Activated CD4-positive, alpha-beta T cell treated with anti-CD3 and anti-CD28 coated beads for 48 hours (primary cell): ENCODE results near the gene HACD3.
"Not testable (repeated sequence)": the region's sequence is repeated elsewhere in the genome, so short reads cannot be mapped to it uniquely, and the experiment has no call there.

ENCODE experiments used
- DNase-seq: peaks from one replicate; pipeline ENCODE4 v3.0.0-alpha.2; 2020

Gene HACD3

GRCh38 chr15:65550681-65551098, 20.4 kb downstream of the HACD3 start:
- DNase-seq, result no peak

DNA sequence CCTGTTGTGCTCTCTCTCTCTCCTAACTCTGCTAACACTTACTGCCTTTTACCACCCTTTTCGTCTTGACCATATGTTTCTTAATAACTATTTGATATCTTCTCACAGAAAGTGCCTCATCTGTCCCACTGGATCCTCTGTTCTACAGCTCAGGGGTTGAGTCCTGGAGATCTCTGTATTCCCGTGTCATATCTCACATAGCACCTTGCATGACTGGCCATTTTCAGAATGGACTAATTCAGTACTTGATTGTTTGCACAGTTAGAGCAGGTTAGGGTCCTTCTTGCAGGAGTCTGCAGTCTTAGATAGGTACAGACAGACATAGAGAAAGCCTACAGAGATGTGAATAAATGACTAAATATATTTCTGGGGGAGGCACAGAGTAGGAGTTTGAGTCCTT, 20.9 kb downstream of the HACD3 start:
- no peak for DNase-seq

GRCh38 chr15:65552851-65553250, 22.6 kb downstream of the HACD3 start:
- DNase-seq, result not testable (repeated sequence)

DNA sequence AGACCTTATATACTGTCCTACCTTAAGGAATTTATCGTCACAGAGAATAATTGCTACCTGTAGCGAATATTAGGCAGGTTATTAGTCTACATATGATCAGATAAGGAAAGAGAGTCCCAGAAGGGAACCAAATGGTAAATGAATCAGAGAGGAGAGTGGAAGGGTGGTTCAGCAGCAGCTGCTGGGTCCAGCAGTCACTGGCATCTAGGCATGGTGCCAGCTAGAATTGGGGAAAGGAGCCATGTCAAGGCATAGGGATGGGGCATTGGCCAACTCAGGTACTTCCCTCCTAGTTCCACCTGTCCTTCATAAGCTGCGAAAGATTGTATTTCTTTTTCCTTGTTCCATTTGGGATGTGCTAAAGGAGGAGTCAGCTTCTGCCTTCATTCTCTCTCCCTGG, 23.4 kb downstream of the HACD3 start:
- no peak for DNase-seq

DNA sequence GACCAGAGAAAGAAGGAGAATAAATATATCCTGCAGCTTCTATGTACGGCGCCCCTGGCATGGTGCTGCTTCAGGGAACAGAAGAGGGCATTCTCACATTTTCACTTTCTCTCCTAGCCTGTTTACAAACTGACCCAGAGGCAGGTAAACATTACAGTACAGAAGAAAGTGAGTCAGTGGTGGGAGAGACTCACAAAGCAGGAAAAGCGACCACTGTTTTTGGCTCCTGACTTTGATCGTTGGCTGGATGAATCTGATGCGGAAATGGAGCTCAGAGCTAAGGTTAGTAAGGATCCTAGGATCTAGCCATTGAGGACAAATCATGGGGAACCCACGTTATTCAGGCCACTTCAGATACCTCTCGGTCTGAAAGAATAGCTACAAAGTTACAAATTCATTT, 26.4 kb downstream of the HACD3 start:
- no peak for DNase-seq

DNA sequence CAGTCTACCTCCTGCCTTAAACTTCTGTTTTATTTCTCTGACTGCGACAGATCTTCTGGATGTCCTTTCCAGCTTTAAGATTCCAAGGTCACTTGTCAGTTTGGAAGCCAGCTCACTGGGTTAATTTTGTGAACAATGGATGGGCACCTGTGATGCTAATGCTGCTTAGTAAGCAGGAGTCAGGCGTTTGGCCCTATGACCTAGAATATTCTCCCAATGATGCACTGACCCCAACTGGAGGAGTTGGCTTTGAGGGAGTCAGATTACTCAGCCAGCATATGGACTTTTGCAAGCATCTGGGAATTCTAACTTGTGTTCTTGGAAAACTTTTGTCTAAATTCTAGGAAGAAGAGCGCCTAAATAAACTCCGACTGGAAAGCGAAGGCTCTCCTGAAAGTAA, 28.1 kb downstream of the HACD3 start:
- DNase-seq, result no peak

DNA sequence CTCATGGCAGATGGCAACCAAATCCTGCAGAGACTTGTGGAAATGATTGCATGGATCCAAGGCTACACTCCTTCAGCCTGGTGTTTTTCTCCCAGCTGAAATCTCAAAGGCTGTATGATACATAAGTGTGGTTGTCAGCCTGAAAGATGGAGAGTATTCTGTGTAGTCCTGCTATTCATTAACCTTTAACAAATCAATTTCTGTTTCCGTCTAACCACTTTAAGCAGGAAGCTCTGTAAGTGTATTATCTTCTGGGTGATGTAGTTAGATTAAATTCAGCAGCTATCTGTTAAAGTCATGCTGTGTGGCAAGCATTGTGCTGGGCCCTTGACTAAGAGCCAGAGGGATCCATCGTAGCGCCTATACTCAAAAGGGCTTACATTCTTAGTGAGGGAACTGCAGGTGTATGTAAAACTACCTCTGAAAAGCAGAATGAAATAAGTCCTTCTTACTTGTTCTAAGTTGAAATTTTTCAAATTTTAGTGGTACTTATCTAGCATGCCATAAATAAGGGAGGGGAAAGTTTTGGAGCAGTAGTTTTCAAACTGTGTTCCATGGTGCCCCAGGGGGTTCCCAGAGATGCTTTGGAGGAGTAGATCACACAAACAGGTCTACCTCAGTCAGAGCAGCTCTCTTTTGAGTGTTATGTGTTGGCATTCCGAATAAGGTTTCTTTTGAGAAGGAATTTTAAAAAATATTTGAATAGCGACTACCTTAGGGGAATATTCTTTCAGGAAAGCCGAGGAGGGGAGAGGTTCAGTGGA, 28.9 kb downstream of the HACD3 start:
- DNase-seq, result no peak

DNA sequence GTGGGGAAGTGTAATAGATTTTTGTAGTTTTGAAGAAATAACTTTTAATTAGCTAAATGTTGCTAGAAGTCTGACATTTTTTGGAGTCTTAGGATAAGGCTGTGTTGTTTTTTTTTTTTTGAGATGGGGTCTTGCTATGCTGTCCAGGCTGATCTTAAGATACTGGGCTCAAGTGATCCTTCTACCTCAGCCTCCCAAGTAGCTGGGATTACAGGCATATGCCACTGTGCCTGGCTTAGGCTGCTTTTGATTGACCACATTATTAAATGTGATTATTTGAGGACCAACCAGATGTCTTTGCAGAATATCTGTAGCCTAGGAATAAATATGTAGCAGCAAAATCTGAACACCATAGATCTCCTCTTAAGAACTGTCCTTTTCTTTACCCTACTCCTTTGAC, 29.7 kb downstream of the HACD3 start:
- DNase-seq, result no peak

DNA sequence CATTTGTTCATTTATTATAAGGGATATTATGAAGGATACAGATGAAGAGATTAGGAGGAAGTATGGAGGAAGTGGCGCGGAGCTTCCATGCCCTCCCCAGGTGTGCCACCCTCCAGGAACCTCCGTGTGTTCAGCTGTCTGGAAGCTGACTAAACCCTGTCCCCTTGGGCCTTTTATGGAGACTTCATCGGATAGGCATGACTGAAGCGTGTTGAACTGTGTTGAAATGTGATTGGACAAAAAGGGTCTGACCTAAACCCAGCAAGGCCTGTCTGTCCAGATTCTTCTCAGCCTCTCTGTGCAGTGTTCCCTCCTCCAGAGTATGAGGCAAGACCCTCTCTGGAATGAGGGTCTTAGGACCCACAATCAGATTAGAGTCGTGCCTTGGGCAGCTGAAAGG, 31.7 kb downstream of the HACD3 start:
- DNase-seq, result no peak

DNA sequence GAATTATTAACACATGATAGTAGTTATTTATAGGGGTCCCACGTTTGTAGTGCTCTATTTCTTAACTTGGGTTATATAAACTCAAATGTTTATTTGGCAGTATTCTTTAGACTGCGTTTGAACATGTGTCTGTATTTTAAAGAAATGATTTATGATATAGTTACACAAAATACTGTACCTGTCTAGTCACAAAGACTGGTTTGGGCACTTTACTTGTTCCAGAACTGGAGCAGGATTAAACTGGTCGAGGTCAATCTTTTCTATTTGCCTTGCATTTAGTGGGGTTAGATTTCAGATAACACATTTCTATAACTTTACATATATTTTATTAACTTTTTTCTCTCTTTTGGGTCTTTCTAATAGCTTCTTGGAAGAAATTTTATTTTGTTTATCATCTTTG, 39.5 kb downstream of the HACD3 start:
- DNase-seq, result no peak

- no peak for DNase-seq
These were observed 41.7 kb downstream of the HACD3 start for GRCh38 chr15:65571971-65572370.

GRCh38 chr15:65576664-65577063, 46.4 kb downstream of the HACD3 start:
- no peak for DNase-seq

DNA sequence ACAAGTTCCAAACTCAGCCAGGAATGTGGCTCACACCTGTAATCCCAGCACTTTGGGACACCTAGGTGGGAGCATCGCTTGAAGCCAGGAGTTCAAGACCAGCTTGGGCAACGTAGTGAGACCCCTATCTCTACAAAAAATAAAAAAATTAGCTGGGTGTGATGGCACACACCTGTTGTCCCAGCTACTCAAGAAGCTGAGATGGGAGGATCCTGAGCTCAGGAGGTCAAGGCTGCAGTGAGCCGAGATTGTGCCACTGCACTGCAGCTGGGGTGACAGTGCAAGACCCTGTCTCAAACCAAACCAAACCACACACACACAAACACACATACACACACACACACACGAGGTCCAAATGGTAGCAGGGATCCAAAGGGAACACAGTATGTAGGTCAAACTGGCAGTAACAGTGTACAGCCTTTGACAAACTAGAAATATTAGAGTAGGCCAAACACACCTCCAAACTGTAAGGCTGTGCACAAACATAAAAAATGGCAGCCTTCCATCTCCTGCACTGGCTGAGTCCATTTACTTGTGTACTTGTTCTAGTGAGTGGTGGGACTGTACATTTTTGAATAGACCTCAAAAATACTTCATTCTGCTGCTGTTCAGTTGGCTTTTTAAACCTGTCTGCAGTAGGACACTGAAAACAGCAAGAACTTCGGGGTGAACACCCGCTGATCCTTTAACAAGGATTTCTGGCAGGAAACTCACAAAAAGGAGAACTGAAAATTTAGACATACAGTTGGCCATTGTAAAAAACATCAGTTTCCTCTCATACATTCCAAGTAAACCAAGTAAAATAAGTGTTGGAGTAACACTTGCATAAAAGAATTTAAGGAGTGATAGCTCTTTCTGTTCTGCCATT, 47.1 kb downstream of the HACD3 start:
- DNase-seq, result no peak

DNA sequence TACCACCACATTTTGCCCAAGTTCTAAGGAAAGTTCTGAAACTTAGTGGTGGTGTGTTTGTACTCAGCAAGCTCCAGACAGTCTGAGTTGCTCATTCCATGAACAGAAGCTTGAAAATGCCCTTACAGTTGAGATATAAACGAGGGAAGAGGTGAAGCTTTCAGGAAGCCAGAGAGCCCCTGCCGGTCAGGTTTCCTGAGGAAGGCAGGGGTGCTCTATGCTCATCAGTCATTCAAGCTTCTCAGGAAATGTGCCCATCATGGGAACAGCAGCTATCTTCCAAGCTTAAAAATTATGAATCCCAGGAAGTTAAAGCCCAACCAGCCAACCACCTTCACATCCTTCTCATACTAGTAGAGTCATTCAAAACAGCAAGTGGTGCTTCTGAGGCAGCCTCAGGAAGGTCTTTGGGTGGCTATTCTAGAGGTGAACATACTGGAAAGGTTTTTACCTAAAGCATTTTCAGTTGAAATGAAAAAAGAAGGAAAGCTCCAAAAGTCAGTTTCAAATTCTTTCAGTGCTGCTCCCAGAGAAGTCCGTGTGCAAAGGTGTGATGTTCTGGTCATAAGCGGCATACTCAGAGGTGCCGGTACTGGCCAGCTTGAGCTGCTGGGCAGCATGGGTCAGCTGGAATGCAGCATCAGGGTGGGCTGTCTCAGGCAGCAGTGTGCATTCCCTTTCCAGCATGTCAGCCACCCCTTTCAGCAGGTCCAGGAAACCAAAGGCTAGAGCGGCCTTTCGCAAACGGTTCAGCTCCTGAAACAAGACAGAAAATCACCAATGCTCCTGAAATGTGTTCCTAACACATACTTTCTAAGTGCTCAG, 48.9 kb downstream of the HACD3 start:
- DNase-seq, result no peak

GRCh38 chr15:65579762-65580161, 49.5 kb downstream of the HACD3 start:
- DNase-seq, result no peak

DNA sequence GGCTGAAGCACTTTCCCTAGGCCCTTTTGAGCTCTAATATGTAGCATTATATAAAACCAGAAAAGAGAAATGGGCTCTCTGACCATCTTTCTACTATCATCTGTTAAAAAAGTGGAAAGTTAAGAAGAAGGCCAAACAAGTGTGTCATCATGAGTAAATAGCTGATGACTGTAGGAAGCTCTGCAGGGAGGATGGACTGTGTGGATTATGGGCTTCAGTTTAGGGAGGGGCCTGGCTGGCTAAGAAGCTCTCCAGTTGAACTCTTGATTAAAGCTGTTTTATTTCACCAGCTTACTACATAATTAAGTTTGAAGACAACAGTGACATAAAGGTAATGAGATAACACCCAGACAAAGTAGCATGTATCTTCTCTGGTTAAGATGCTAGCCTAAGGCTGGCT, 50.0 kb downstream of the HACD3 start:
- DNase-seq, result no peak

DNA sequence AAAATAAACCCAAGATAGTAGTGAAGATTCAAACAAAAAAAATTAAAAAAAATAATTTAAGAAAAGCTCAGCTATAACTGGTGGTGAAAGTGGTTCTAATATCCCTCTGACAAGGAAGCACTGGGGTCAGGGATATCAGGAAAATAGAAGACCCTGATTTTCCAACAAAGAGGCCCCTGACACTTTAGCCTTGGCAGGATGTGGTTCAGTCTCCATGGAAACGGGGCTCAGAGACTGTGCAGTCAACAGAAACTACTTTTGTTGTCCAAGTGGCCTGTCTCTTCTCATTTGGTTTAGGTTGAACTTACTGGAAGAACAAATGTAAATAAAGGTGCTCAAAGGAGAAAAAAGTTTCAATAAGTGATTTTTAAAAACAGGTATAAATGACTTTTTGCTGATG, 53.4 kb downstream of the HACD3 start:
- DNase-seq, result peak; percentile 32

GRCh38 chr15:65584241-65584640, 54.0 kb downstream of the HACD3 start:
- no peak for DNase-seq

GRCh38 chr15:65587094-65587493, 56.8 kb downstream of the HACD3 start:
- no peak for DNase-seq

GRCh38 chr15:65595960-65596359, 65.7 kb downstream of the HACD3 start:
- DNase-seq, result no peak

GRCh38 chr15:65598468-65598867, 68.2 kb downstream of the HACD3 start:
- DNase-seq, result no peak

- DNase-seq, result no peak
These were observed 69.4 kb downstream of the HACD3 start for GRCh38 chr15:65599677-65600076.

GRCh38 chr15:65603134-65603533, 72.9 kb downstream of the HACD3 start:
- no peak for DNase-seq
